ENCODE data around the gene CKAP4.
A peak's percentile ranks its signal among the peaks of the same experiment; 100 is the strongest.

The CKAP4 gene

DNA sequence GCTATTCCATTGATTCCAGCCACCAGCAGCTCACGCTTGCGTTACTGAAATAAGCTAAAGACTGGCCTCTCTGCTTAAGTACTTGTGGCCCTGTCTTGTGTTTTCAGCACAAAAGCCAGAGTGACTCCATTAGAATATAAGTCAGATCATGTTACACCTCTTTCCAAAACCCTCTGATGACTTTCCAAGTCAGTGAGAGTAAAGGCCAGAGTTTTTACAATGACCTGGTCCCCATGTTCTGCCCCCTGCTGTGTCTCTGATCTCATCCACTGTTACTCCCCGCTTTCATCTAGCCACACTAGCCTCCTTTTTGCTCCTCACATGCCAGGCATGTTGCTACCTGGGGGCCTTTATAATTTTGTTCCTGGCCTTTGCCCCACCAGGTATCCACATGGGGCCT, 6.9 kb upstream of the CKAP4 start:
- Histone ChIP-seq H3K36me3 (ENCODE audit: control insufficient read depth in 2 of 2, insufficient read depth in 2 of 2, low read length in 2 of 2) (no peaks in the 10 kb centered on the region), H3K27me3 (ENCODE audit: control insufficient read depth in 1 of 2, insufficient read depth in 2 of 2, low read length in 2 of 2) (peaks cover 0 to 4% of the 10 kb centered on the region in 2 donors), H3K9me3 (ENCODE audit: control insufficient read depth in 2 of 2, low read length in 2 of 2) (no peaks in the 10 kb centered on the region), H3K9ac (ENCODE audit: low read length in 2 of 2) (no peak overlapping the region), H3K27ac (ENCODE audit: low read length) (no peak overlapping the region), H3K4me3 (ENCODE audit: low read length in 2 of 2) (no peak overlapping the region), H3K4me1 (ENCODE audit: control insufficient read depth, insufficient read depth, low read length) (no peaks in the 10 kb centered on the region)

DNA sequence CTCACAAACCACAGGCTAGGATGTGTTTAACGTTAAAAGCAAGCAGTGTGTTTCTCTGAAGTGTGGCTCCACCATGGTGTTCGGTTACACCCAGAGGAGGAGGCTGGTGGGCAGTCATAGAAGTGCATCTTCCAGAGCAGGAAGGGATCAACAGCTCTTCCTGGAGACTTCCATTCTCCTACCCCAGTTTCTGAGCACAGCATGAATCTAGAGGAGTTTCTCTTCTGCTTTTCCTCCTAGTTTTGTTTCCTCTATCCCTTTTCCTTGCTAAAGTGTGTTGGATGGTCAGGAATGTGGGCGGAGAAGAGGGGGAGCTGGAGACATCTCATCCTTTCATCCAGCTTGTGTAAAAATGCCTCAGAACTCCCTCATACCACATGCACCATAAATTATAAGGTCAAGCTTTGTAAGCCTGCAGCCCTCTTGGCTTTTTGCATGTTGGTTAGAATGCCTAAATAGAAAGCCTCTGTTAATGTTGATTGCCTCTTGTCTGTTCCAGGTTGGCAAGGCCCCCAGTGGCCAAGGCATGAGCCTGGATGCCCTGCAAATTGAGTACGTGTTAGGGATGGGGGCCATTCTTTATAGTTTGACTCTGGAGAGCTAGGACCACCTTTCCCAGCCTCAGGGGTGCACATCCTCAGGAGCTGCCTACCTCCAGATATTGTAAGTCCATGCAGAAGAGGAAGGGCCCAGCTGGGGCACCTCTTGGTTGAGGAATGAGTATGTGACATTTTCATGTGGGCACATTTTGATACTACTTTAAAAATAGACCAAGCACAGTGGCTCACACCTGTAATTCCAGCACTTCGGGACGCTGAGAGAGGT, 4.0 kb upstream of the CKAP4 start:
- H3K4me1 ChIP-seq (ENCODE audit: control insufficient read depth, insufficient read depth, low read length), result peaks cover 14% of the 10 kb centered on the region
- H3K36me3 ChIP-seq (ENCODE audit: control insufficient read depth in 2 of 2, insufficient read depth in 2 of 2, low read length in 2 of 2), result no peaks in the 10 kb centered on the region
- H3K9me3 ChIP-seq (ENCODE audit: control insufficient read depth in 2 of 2, low read length in 2 of 2), result no peaks in the 10 kb centered on the region
- H3K27me3 ChIP-seq (ENCODE audit: control insufficient read depth in 1 of 2, insufficient read depth in 2 of 2, low read length in 2 of 2), result no peaks in the 10 kb centered on the region
- no peak overlapping the region for H3K4me3 ChIP-seq (ENCODE audit: low read length in 2 of 2)
- H3K27ac ChIP-seq (ENCODE audit: low read length), result no peak overlapping the region
- H3K9ac ChIP-seq (ENCODE audit: low read length in 2 of 2), result no peak overlapping the region

DNA sequence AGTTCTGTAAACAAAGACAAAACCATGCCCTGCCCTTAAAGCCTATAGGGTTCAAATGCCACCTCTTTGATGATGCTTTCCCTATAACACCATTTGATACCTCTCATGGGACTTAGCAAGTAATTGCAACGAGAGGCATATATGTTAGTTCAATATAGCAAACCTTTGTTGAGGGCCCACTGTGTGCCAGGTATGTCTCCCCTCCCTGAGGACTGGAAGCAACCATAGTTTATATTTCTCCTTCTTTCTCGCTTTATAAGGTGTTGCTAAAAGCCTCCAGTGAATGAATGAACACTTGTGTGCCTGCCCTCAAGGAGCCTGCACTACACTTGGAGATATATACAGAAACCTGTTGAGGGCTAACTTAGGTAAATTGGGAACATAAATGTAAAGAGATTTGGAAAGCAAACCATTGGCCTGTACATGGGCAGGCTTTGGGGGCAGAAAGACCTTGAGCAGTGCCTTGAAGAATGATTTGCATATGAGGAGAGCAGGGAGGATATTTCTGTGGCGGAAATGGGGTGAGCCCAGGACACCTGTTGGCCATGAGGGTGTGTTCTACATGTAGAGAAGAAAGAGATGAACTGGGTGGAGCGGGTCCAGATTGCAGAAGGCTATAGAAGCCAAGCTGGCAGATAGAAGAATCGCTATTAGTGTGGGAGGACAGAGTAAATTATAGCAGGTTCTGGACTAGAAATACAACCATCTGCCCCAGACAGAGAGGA, 1.8 kb upstream of the CKAP4 start:
- H3K27ac ChIP-seq (ENCODE audit: low read length), result peak overlapping the region; percentile 93

DNA sequence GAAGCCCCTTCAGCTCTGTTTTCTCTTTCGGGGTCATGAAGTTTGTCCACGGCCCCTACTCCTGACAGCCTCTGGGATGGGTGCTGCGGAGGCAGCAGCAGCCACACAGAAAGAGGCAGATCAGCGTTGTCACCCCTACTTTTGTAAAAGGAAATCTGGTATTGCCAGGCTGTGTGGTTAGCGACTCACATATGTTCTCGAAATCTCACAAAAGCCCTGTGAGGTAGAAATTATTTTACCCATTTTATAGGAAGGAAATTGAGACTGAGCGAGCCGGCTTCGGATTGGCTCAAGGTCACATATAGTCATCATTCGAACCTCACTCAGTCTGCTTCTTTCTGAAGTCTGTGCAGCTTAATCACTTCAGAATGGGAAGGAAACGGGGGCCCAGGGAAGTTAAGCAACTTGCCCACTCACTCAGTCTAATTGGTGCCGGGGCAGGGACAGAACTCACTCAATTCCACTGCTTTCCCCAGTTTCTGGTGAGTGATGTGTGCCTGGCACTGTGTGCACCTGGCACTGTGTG, 1.1 kb upstream of the CKAP4 start:
- Histone ChIP-seq H3K27ac (ENCODE audit: low read length) (peak overlapping the region; percentile 93), H3K9ac (ENCODE audit: low read length in 2 of 2) (peak overlapping the region; percentile 86 to 91), H3K27me3 (ENCODE audit: control insufficient read depth in 1 of 2, insufficient read depth in 2 of 2, low read length in 2 of 2) (no peaks in the 10 kb centered on the region), H3K36me3 (ENCODE audit: control insufficient read depth in 2 of 2, insufficient read depth in 2 of 2, low read length in 2 of 2) (no peaks in the 10 kb centered on the region), H3K9me3 (ENCODE audit: control insufficient read depth in 2 of 2, low read length in 2 of 2) (no peaks in the 10 kb centered on the region), H3K4me1 (ENCODE audit: control insufficient read depth, insufficient read depth, low read length) (peaks cover 38% of the 10 kb centered on the region), H3K4me3 (ENCODE audit: low read length in 2 of 2) (peak overlapping the region; percentile 68 to 83)

More for the DNA sequence above, 1.8 kb upstream of the CKAP4 start:
- H3K27me3 ChIP-seq (ENCODE audit: control insufficient read depth in 1 of 2, insufficient read depth in 2 of 2, low read length in 2 of 2), result no peaks in the 10 kb centered on the region
- H3K4me1 ChIP-seq (ENCODE audit: control insufficient read depth, insufficient read depth, low read length), result peaks cover 35% of the 10 kb centered on the region
- H3K9me3 ChIP-seq (ENCODE audit: control insufficient read depth in 2 of 2, low read length in 2 of 2), result no peaks in the 10 kb centered on the region
- H3K9ac ChIP-seq (ENCODE audit: low read length in 2 of 2), result no peak overlapping the region
- no peaks in the 10 kb centered on the region for H3K36me3 ChIP-seq (ENCODE audit: control insufficient read depth in 2 of 2, insufficient read depth in 2 of 2, low read length in 2 of 2)
- no peak overlapping the region for H3K4me3 ChIP-seq (ENCODE audit: low read length in 2 of 2)

DNA sequence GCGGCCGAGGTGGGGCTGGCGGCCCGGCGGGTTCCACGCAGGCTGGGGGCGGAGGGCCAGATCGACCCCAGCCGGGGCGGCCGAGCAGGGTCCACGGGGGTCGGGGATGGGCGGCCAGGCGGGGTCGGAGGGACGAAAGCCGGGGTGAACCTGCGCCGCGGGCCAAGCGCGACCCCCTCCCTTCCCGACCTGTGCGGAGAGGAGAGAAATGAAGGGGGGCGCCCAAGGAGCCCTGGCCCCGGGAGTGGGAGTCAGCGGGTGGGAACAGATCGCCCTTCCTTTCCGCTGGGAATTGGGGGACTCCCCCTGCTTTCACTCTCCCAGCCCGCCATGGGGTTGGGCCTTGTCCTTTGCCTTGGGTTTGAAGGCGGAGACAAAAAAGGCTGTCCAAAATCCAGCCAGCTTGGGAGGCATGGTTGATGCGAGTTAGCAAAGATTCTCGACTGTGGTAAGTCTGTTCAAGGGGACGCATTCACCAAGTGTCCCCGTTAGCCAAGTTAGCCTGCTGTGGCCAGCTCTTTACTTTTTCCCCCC, 559 bp upstream of the CKAP4 start:
- Histone ChIP-seq H3K4me1 (ENCODE audit: control insufficient read depth, insufficient read depth, low read length) (peaks cover 38% of the 10 kb centered on the region), H3K9me3 (ENCODE audit: control insufficient read depth in 2 of 2, low read length in 2 of 2) (no peaks in the 10 kb centered on the region), H3K36me3 (ENCODE audit: control insufficient read depth in 2 of 2, insufficient read depth in 2 of 2, low read length in 2 of 2) (no peaks in the 10 kb centered on the region), H3K27me3 (ENCODE audit: control insufficient read depth in 1 of 2, insufficient read depth in 2 of 2, low read length in 2 of 2) (no peaks in the 10 kb centered on the region), H3K4me3 (ENCODE audit: low read length in 2 of 2) (peak overlapping the region; percentile 68 to 83), H3K9ac (ENCODE audit: low read length in 2 of 2) (peak overlapping the region; percentile 86 to 91), H3K27ac (ENCODE audit: low read length) (peak overlapping the region; percentile 93)

DNA sequence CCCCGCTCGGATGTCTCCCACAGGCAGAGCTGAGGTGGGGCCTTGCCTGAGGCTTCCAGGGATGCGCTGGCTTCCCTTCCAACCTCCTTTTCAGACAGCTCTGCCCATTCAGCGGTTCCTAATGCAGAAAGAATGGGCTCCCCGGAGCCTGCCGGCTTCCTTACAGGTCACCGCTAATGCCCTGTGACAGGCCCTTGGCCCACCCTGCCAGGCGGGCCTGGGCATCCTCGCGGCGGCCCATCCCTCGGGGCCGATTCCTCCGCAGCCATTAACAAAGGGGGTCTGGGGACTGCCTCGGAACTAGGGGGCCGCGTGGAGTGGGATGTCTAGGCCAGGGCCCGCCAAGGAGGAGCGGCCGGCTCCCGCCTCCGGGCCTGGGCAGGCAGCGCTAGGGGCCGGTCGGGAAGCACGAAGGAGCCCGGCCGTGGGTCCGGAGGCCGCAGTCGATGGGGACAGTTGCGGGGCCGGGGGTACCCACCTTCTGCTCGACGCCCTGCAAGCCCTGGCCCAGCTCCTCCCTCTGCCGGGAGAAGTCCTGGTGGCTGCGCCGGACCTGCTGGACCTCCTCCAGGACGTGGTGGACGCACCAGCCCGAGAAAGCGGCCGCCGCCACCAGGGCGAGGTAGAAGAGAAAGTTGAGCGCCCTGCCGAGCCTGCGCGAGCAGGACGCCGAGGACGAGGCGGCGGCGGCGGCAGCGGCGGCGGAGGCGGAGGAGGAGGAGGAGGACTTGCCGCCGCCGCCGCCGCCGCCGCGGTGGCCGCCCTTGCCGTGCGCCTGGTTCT, 738 bp downstream of the CKAP4 start:
- peaks cover 38% of the 10 kb centered on the region for H3K4me1 ChIP-seq (ENCODE audit: control insufficient read depth, insufficient read depth, low read length)

DNA sequence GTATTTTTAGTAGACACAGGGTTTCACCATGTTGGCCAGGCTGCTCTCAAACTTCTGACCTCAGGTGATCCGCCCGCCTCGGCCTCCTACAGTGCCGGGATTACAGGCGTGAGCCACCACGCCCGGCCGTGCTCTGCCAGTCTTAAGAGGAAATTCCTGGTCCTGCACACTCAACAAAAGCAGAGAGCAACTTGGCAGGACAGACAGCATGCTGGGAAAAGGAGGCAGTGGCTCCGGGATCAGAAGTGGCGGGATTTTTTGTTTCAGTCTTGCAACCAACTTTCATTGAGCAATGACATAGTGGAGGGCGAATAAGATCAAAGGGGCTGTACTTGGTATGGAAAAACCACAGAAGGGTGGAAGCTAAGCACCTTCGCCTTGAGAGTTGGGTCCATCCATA, 2.1 kb downstream of the CKAP4 start:
- Histone ChIP-seq H3K4me1 (ENCODE audit: control insufficient read depth, insufficient read depth, low read length) (peaks cover 38% of the 10 kb centered on the region), H3K9ac (ENCODE audit: low read length in 2 of 2) (peak overlapping the region; percentile 21 to 77), H3K9me3 (ENCODE audit: control insufficient read depth in 2 of 2, low read length in 2 of 2) (no peaks in the 10 kb centered on the region), H3K4me3 (ENCODE audit: low read length in 2 of 2) (peak overlapping the region; percentile 43 to 83), H3K27ac (ENCODE audit: low read length) (peak overlapping the region; percentile 89), H3K27me3 (ENCODE audit: control insufficient read depth in 1 of 2, insufficient read depth in 2 of 2, low read length in 2 of 2) (no peaks in the 10 kb centered on the region), H3K36me3 (ENCODE audit: control insufficient read depth in 2 of 2, insufficient read depth in 2 of 2, low read length in 2 of 2) (peaks cover 7% of the 10 kb centered on the region in 2 donors)

More for the DNA sequence above, 738 bp downstream of the CKAP4 start:
- H3K9me3 ChIP-seq (ENCODE audit: control insufficient read depth in 2 of 2, low read length in 2 of 2), result no peaks in the 10 kb centered on the region
- H3K27ac ChIP-seq (ENCODE audit: low read length), result peak overlapping the region; percentile 89
- H3K36me3 ChIP-seq (ENCODE audit: control insufficient read depth in 2 of 2, insufficient read depth in 2 of 2, low read length in 2 of 2), result peaks cover 4 to 7% of the 10 kb centered on the region in 2 donors
- peak overlapping the region; percentile 77 to 80 for H3K9ac ChIP-seq (ENCODE audit: low read length in 2 of 2)
- H3K27me3 ChIP-seq (ENCODE audit: control insufficient read depth in 1 of 2, insufficient read depth in 2 of 2, low read length in 2 of 2), result no peaks in the 10 kb centered on the region
- H3K4me3 ChIP-seq (ENCODE audit: low read length in 2 of 2), result peak overlapping the region; percentile 54 to 83

DNA sequence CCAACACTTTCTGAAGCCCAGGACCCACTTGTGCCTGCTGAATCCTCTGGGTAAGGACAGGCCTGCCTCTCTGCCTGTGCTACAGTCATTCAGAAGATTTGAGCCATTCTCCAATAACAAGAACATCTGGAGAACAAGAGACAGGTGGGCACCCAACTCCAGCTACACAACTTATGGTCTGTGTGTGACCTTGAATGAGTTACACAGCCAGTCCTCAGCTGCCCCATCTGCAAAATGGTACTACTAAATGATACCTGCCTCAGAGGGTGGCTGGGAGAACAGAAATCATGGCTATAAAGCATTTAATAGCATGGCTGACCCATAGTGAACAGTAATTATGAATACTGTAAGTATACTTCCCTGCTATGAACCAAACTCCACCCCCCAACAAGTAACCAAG, 4.2 kb downstream of the CKAP4 start:
- no peaks in the 10 kb centered on the region for H3K27me3 ChIP-seq (ENCODE audit: control insufficient read depth in 1 of 2, insufficient read depth in 2 of 2, low read length in 2 of 2)
- H3K36me3 ChIP-seq (ENCODE audit: control insufficient read depth in 2 of 2, insufficient read depth in 2 of 2, low read length in 2 of 2), result peaks cover 23 to 24% of the 10 kb centered on the region in 2 donors
- no peaks in the 10 kb centered on the region for H3K9me3 ChIP-seq (ENCODE audit: control insufficient read depth in 2 of 2, low read length in 2 of 2)
- peak overlapping the region in 1 of 2 donors; percentile 21 for H3K9ac ChIP-seq (ENCODE audit: low read length in 2 of 2)
- H3K27ac ChIP-seq (ENCODE audit: low read length), result no peak overlapping the region
- peaks cover 29% of the 10 kb centered on the region for H3K4me1 ChIP-seq (ENCODE audit: control insufficient read depth, insufficient read depth, low read length)
- H3K4me3 ChIP-seq (ENCODE audit: low read length in 2 of 2), result no peak overlapping the region

DNA sequence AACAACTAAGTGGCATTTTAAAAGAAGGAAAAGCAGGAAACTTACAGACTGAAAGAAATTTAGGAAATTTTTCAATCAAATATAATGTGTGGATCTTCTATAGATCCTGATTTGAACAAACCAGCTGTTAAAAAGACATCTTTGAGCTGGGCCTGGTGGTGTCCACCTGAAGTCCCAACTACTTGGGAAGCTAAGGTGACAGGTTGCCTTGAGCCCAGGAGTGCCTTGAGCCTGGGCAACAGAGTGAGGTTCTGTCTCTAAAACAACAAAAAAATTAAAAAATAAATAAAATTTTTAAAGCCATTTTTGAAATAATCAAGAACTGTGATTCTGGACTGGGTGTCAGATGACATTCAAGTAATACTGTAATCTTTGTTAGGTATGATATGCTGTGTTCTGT, 7.0 kb downstream of the CKAP4 start:
- Histone ChIP-seq H3K9me3 (ENCODE audit: control insufficient read depth in 2 of 2, low read length in 2 of 2) (no peaks in the 10 kb centered on the region), H3K27ac (ENCODE audit: low read length) (no peak overlapping the region), H3K36me3 (ENCODE audit: control insufficient read depth in 2 of 2, insufficient read depth in 2 of 2, low read length in 2 of 2) (peaks cover 24 to 32% of the 10 kb centered on the region in 2 donors), H3K9ac (ENCODE audit: low read length in 2 of 2) (no peak overlapping the region), H3K27me3 (ENCODE audit: control insufficient read depth in 1 of 2, insufficient read depth in 2 of 2, low read length in 2 of 2) (no peaks in the 10 kb centered on the region), H3K4me1 (ENCODE audit: control insufficient read depth, insufficient read depth, low read length) (peaks cover 14% of the 10 kb centered on the region), H3K4me3 (ENCODE audit: low read length in 2 of 2) (no peak overlapping the region)

DNA sequence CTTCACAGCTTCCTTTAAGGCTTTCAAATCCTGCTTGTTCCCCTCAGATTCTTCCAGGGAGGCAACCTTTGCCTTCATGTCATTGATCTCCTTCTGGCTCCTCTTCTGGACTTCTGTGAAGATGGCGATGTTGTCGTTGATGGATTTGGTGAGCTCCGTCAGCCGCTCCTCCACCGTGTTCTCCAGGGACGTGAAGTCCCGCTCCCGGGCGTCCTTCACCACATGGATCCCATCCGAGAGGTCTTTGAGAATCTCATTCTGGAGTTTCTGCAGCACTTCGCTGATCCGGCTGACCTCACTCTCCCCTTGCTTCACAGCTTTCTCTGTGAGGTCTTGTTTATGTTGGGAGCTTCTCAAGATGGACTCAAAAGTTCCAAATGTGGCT, 7.9 kb downstream of the CKAP4 start:
- Histone ChIP-seq H3K4me1 (ENCODE audit: control insufficient read depth, insufficient read depth, low read length) (peaks cover 7% of the 10 kb centered on the region), H3K9me3 (ENCODE audit: control insufficient read depth in 2 of 2, low read length in 2 of 2) (no peaks in the 10 kb centered on the region), H3K4me3 (ENCODE audit: low read length in 2 of 2) (no peak overlapping the region), H3K27me3 (ENCODE audit: control insufficient read depth in 1 of 2, insufficient read depth in 2 of 2, low read length in 2 of 2) (no peaks in the 10 kb centered on the region), H3K27ac (ENCODE audit: low read length) (no peak overlapping the region), H3K36me3 (ENCODE audit: control insufficient read depth in 2 of 2, insufficient read depth in 2 of 2, low read length in 2 of 2) (peaks cover 27 to 33% of the 10 kb centered on the region in 2 donors), H3K9ac (ENCODE audit: low read length in 2 of 2) (no peak overlapping the region)

Data from stomach smooth muscle (tissue), 2 donors.